ENCODE data around the gene CCL17. TPM values are rescaled to one million over a fixed set of nuclear protein-coding genes. Genes with fewer than 3 reads are reported as not detected.
A peak's percentile ranks its signal among the peaks of the same experiment; 100 is the strongest.

Gene CCL17
- total RNA-seq, 1 donor from 2014 or later = not detected

GRCh38 chr16:57380671-57381462 is 23.7 kb upstream of the CCL17 start:
- Mint-ChIP-seq H3K4me3 (ENCODE audit: unreplicated experiment) (no peak overlapping the region), H3K27me3 (ENCODE audit: low read depth) (no peaks in the 10 kb centered on the region), H3K36me3 (ENCODE audit: low read depth) (peaks cover 15% of the 10 kb centered on the region), H3K27ac (ENCODE audit: unreplicated experiment) (no peak overlapping the region), H3K4me1 (ENCODE audit: low read depth) (peaks cover 41% of the 10 kb centered on the region), H3K9me3 (ENCODE audit: low read depth) (no peaks in the 10 kb centered on the region)
- no peak for DNase-seq (ENCODE audit: low spot score)
- TF ChIP-seq CTCF (IDR thresholded peaks at IDR 0.05) = no peak

GRCh38 chr16:57381791-57382534 is 22.6 kb upstream of the CCL17 start:
- Mint-ChIP-seq H3K36me3 (ENCODE audit: low read depth) (peaks cover 14% of the 10 kb centered on the region), H3K27me3 (ENCODE audit: low read depth) (no peaks in the 10 kb centered on the region), H3K27ac (ENCODE audit: unreplicated experiment) (no peak overlapping the region), H3K4me1 (ENCODE audit: low read depth) (peaks cover 43% of the 10 kb centered on the region), H3K9me3 (ENCODE audit: low read depth) (no peaks in the 10 kb centered on the region), H3K4me3 (ENCODE audit: unreplicated experiment) (no peak overlapping the region)
- TF ChIP-seq CTCF (IDR thresholded peaks at IDR 0.05) = no peak
- DNase-seq (ENCODE audit: low spot score) = no peak

GRCh38 chr16:57382535-57383275 is 21.9 kb upstream of the CCL17 start:
- no peaks in the 10 kb centered on the region for H3K9me3 Mint-ChIP-seq (ENCODE audit: low read depth)
- H3K27ac Mint-ChIP-seq (ENCODE audit: unreplicated experiment) = no peak overlapping the region
- H3K4me3 Mint-ChIP-seq (ENCODE audit: unreplicated experiment) = no peak overlapping the region
- TF ChIP-seq CTCF (IDR thresholded peaks at IDR 0.05) = peak; percentile 14
- no peaks in the 10 kb centered on the region for H3K27me3 Mint-ChIP-seq (ENCODE audit: low read depth)
- no peak for DNase-seq (ENCODE audit: low spot score)
- peaks cover 45% of the 10 kb centered on the region for H3K4me1 Mint-ChIP-seq (ENCODE audit: low read depth)
- peaks cover 14% of the 10 kb centered on the region for H3K36me3 Mint-ChIP-seq (ENCODE audit: low read depth)

GRCh38 chr16:57383276-57384247 is 21.0 kb upstream of the CCL17 start:
- no peaks in the 10 kb centered on the region for H3K9me3 Mint-ChIP-seq (ENCODE audit: low read depth)
- H3K4me3 Mint-ChIP-seq (ENCODE audit: unreplicated experiment) = no peak overlapping the region

More at GRCh38 chr16:57383276-57384247, 21.0 kb upstream of the CCL17 start:
- H3K27me3 Mint-ChIP-seq (ENCODE audit: low read depth) = no peaks in the 10 kb centered on the region
- TF ChIP-seq CTCF (IDR thresholded peaks at IDR 0.05) = no peak
- DNase-seq (ENCODE audit: low spot score) = no peak
- H3K36me3 Mint-ChIP-seq (ENCODE audit: low read depth) = peaks cover 14% of the 10 kb centered on the region
- peaks cover 48% of the 10 kb centered on the region for H3K4me1 Mint-ChIP-seq (ENCODE audit: low read depth)
- peak overlapping the region; percentile 52 for H3K27ac Mint-ChIP-seq (ENCODE audit: unreplicated experiment)
